ENCODE data around the gene PWWP2B. TPM values are rescaled to one million over a fixed set of nuclear protein-coding genes. Genes with fewer than 3 reads are reported as not detected.

PWWP2B gene
- polyA plus RNA-seq, 1 experiment, result 1.1 TPM

- ChIA-PET POLR2A (interaction anchor here (0.7 kb wide), 1 partner anchor 10 kb away, joined by 5 read pairs; no protein-coding TSS in a partner anchor), CTCF (no interaction called here)
- peaks cover 10% of the 10 kb centered on the region; the same call in 1 of the 2 replicates for H3K9me3 ChIP-seq (ENCODE audit: control insufficient read depth, insufficient read depth, low read length)
- TF ChIP-seq CTCF (IDR thresholded peaks at IDR 0.05; ENCODE audit: low read depth, low read length), result no peak
- no peaks in the 10 kb centered on the region for H3K27me3 ChIP-seq (ENCODE audit: control insufficient read depth, insufficient read depth, low read length)
- DNase-seq (ENCODE audit: low read depth, low spot score), result no peak
- H3K4me3 ChIP-seq (ENCODE audit: low read depth, low read length), result no peak overlapping the region
- peak overlapping the region; percentile 70 for H3K27ac ChIP-seq (ENCODE audit: low read depth, low read length)
Observed at GRCh38 chr10:132421847-132422751, 25.1 kb downstream of the PWWP2B start.

DNA sequence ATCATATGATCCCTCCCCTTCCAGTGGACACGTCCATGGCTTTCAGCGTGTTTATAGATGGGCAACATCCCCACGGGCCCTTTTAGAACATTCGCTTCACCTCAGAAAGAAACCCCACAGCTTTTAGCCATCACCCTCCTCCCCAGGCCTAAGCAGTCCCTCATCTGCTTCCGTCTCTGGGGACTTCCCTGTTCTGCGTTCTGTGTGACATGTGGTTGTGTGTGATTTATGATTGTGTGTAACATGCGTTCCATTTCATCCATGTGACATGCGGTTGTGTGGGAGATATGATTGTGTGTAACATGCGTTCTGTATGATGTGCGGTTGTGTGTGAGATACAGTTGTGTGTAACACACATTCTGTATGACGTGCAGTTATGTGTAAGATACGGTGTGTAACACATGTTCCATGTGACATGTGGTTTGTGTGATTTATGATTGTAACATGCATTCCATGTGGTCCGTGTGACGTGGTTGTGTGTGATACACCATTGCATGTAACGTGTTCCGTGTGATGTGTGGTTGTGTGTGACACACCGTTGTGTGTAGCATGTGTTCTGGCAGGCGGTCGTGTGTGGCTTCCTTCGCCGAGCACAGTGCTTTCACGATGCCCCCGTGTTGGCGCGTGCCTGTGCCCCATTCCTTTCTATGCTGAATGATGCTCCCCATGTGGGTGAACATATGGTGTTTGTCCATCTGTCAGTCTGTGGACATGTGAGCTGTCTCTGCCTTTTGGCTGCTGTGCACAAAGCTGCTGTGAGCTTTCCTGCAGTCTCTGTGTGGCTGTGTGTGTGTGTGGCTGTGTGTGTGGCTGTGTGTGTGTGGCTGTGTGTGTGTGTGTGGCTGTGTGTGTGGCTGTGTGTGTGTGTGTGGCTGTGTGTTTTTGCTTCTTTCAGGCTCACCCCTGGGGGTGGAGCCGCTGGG is 26.2 kb downstream of the PWWP2B start:
- no peak for DNase-seq (ENCODE audit: low read depth, low spot score)
- Histone ChIP-seq H3K4me3 (ENCODE audit: low read depth, low read length) (no peak overlapping the region), H3K27ac (ENCODE audit: low read depth, low read length) (no peak overlapping the region), H3K27me3 (ENCODE audit: control insufficient read depth, insufficient read depth, low read length) (no peaks in the 10 kb centered on the region), H3K9me3 (ENCODE audit: control insufficient read depth, insufficient read depth, low read length) (peaks cover 10% of the 10 kb centered on the region; the same call in 1 of the 2 replicates)
- TF ChIP-seq CTCF (IDR thresholded peaks at IDR 0.05; ENCODE audit: low read depth, low read length), result no peak
- ChIA-PET CTCF (no interaction called here), POLR2A (no interaction called here)

DNA sequence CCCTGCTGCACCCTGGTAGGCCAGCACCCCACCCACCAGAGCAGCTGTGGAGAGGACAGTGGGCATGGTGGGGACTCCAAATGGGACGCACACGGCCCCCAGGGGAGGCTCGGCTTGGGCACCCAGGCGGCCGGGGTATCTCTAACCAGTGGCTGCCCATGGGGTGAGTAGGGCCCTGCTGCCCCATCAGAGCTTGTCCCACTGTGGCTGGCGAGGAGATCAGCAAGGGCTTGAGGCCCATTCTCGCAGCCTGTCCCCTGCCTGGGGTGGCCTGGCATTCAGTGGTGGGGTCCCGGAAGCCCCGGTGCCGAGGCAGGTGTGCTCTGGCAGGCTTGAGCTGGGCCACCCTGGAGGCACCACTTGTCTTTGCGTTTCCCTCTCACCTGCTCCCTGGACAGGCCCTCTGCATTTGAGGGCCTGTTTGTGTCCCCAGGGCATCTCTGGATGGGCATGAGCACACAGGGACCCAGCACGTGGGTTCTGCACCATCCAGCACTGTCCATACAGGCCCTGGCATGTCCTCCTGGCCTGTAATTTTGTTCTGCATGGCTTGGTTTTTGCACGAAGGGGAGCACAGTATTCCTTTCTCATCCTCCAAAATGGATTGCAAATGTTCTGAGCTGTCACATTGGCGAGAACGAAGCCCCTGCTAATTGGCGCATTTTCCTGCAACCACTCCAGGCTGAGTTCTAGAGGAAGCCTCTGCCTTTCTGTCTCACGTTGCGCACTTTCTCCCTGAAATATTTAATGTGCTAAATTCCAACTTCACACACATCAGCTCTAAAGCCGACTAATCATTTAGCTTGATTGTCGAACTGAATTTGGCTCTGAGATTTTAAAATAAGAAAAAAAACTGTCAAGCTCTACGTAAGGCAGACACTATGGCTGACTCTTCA is 27.2 kb downstream of the PWWP2B start:
- CTCF ChIA-PET, result no interaction called here
- TF ChIP-seq CTCF (IDR thresholded peaks at IDR 0.05; ENCODE audit: low read depth, low read length), result no peak

DNA sequence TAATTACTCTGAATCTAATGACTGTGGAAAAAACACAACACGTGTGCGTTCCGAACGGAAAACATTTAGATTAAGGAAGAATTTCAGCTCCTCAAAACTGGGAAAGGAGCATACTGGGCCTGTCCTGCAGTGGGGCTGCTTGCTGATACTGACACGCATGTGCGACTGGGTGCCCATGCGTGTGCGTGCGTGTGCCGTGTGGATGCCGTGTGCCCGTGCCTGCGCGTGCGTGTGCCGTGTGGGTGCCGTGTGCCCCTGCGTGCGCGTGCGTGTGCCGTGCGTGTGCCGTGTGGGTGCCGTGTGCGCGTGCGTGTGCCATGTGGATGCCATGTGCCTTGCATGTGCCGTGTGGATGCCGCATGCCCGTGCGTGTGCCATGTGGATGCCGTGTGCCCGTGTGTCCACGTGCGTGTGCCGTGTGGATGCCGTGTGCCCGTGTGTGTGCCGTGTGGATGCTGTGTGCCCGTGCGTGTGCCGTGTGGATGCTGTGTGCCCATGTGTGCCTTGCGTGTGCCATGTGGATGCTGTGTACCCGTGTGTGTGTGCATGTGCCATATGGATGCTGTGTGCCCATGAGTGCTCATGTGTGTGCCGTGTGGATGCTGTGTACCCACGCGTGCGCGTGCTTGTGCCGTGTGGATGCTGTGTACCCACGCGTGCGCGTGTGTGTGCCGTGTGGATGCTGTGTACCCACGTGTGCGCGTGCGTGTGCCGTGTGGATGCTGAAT is 28.2 kb downstream of the PWWP2B start:
- no peak overlapping the region for H3K27ac ChIP-seq (ENCODE audit: low read depth, low read length)
- no peak for DNase-seq (ENCODE audit: low read depth, low spot score)
- no peaks in the 10 kb centered on the region for H3K27me3 ChIP-seq (ENCODE audit: control insufficient read depth, insufficient read depth, low read length)
- TF ChIP-seq CTCF (IDR thresholded peaks at IDR 0.05; ENCODE audit: low read depth, low read length), result no peak
- ChIA-PET CTCF (interaction anchor here (0.6 kb wide), 1 partner anchor 25 kb away, joined by 3 read pairs; no protein-coding TSS in a partner anchor), POLR2A (no interaction called here)
- H3K9me3 ChIP-seq (ENCODE audit: control insufficient read depth, insufficient read depth, low read length), result peaks cover 10% of the 10 kb centered on the region; the same call in 1 of the 2 replicates
- H3K4me3 ChIP-seq (ENCODE audit: low read depth, low read length), result no peak overlapping the region

More for the DNA sequence above, 27.2 kb downstream of the PWWP2B start:
- Histone ChIP-seq H3K9me3 (ENCODE audit: control insufficient read depth, insufficient read depth, low read length) (peaks cover 10% of the 10 kb centered on the region; the same call in 1 of the 2 replicates), H3K27me3 (ENCODE audit: control insufficient read depth, insufficient read depth, low read length) (no peaks in the 10 kb centered on the region), H3K4me3 (ENCODE audit: low read depth, low read length) (no peak overlapping the region), H3K27ac (ENCODE audit: low read depth, low read length) (no peak overlapping the region)
- no peak for DNase-seq (ENCODE audit: low read depth, low spot score)
- POLR2A ChIA-PET, result no interaction called here
